OCI-LY7 (cell line): Measurements from ENCODE around the gene ABHD12B. TPM values are rescaled to one million over a fixed set of nuclear protein-coding genes. Genes with fewer than 3 reads are reported as not detected.

Experiments
- BruUV-seq: library from RNA; stranded (reverse); fragments of 400-500 nt; replicated peaks from 2 replicates; lab custom pipeline; 2021; lab: Mats Ljungman, UMichigan
- CTCF ChIA-PET: fragments of 300-600 bp; sonication (Branson Sonifier 250); formaldehyde crosslinking; loops from one replicate; lab custom pipeline; 2022; ENCODE audit warnings: antibody characterized with exemption; ENCODE audit not compliant: unreplicated experiment; lab: Charles Lee
- POLR2A ChIA-PET: fragments of 300-600 bp; sonication (Branson Sonifier 250); formaldehyde crosslinking; loops from one replicate; lab custom pipeline; 2022; ENCODE audit warnings: antibody characterized with exemption; lab: Charles Lee
- DNase-seq: peaks from one replicate; pipeline ENCODE4 v3.0.0-alpha.2; 2015; ENCODE audit warnings: low spot score
- H2AFZ ChIP-seq: fragments of 200-600 bp; sonication (generic), shearing (Covaris generic); 2 replicates; pipeline ENCODE4 v1.6.1; 2014; ENCODE audit warnings: mild to moderate bottlenecking, antibody characterized with exemption, low read length, moderate library complexity
- H3K27ac ChIP-seq: fragments of 200-600 bp; sonication (generic); 2 replicates; pipeline ENCODE4 v1.5.1; 2014; ENCODE audit warnings: mixed run types, low read depth, mild to moderate bottlenecking, moderate library complexity, low read length, inconsistent platforms; ENCODE audit not compliant: poor library complexity, severe bottlenecking
- H3K36me3 ChIP-seq: fragments of 200-600 bp; sonication (generic); 2 replicates; pipeline ENCODE4 v1.6.1; 2014; ENCODE audit warnings: mild to moderate bottlenecking, antibody characterized with exemption, low read length, moderate library complexity, mixed read lengths; ENCODE audit not compliant: insufficient read depth
- H3K4me1 ChIP-seq: fragments of 200-600 bp; sonication (generic); 2 replicates; pipeline ENCODE4 v1.5.1; 2014; ENCODE audit warnings: mild to moderate bottlenecking, low read length; ENCODE audit not compliant: insufficient read depth, poor library complexity, severe bottlenecking
- H3K4me2 ChIP-seq: fragments of 200-600 bp; sonication (generic); 2 replicates; pipeline ENCODE4 v1.6.1; 2014; ENCODE audit warnings: mild to moderate bottlenecking, low read length
- H3K4me3 ChIP-seq: fragments of 200-600 bp; sonication (generic); 2 replicates; pipeline ENCODE4 v1.5.1; 2014; ENCODE audit warnings: mild to moderate bottlenecking, low read depth, low read length; ENCODE audit not compliant: poor library complexity, severe bottlenecking
- H3K79me2 ChIP-seq: fragments of 200-600 bp; sonication (generic); 2 replicates; pipeline ENCODE4 v1.6.1; 2016; ENCODE audit warnings: low read depth, mild to moderate bottlenecking, low read length, moderate library complexity, mixed read lengths; ENCODE audit not compliant: insufficient read depth
- H3K9me2 ChIP-seq: fragments of 200-600 bp; sonication (generic); 2 replicates; pipeline ENCODE4 v1.6.1; 2016; ENCODE audit warnings: mild to moderate bottlenecking, low read length, mixed read lengths; ENCODE audit not compliant: insufficient read depth
- H3K9me3 ChIP-seq: fragments of 200-600 bp; sonication (generic); 2 replicates; pipeline ENCODE4 v1.6.1; 2014; ENCODE audit warnings: mild to moderate bottlenecking, mixed run types, low read length, mixed read lengths
- H4K20me1 ChIP-seq: fragments of 200-600 bp; sonication (generic); 2 replicates; pipeline ENCODE4 v1.6.1; 2014; ENCODE audit warnings: mild to moderate bottlenecking, antibody characterized with exemption, low read length, moderate library complexity, mixed read lengths; ENCODE audit not compliant: insufficient read depth
- CTCF ChIP-seq: fragments of 200-600 bp; sonication (generic); conservative IDR thresholded peaks from 2 replicates; pipeline ENCODE4 v1.5.1; 2014; ENCODE audit warnings: mild to moderate bottlenecking, antibody characterized with exemption, low read length, moderate library complexity, mixed read lengths
- EZH2phosphoT487 ChIP-seq: fragments of 200-600 bp; sonication (generic); IDR thresholded peaks from 2 replicates; pipeline ENCODE4 v1.6.1; 2018; ENCODE audit warnings: low read depth, borderline replicate concordance, mild to moderate bottlenecking, mixed run types, antibody characterized with exemption, low read length, moderate library complexity, mixed read lengths
- intact Hi-C: fragments of 100-400 bp; cut with micrococcal nuclease; formaldehyde crosslinking; loops from one replicate; pipeline ENCODE4 v1.10.0; 2022; ENCODE audit not compliant: unreplicated experiment
- total RNA-seq, 2 experiments: library from RNA; depleted of rRNA in 1 of 2; stranded (reverse); fragments of >200 nt in 1 of 2; shearing (Covaris generic) in 1 of 2; gene quantifications; 2 replicates each; pipeline ENCODE4 v1.2.3, GENCODE V29; 2014 to 2022

Gene ABHD12B
- total RNA-seq, 2 experiments from 2014 or later, result 6.8 to 9.0 TPM

GRCh38 chr14:50936016-50936340, 64.1 kb downstream of the ABHD12B start:
- TF ChIP-seq EZH2phosphoT487 (no peak), CTCF (no peak)
- H3K4me1 ChIP-seq, result no peaks in the 10 kb centered on the region
- H3K9me2 ChIP-seq, result no peaks in the 10 kb centered on the region
- no peak for DNase-seq
- no peak overlapping the region for H3K4me3 ChIP-seq
- H3K27ac ChIP-seq, result no peak overlapping the region
- no peaks in the 10 kb centered on the region for H4K20me1 ChIP-seq
- no peaks in the 10 kb centered on the region for H3K36me3 ChIP-seq
- intact Hi-C loops, result no loop called here
- no peak overlapping the region for H2AFZ ChIP-seq
- no peaks in the 10 kb centered on the region for H3K79me2 ChIP-seq
- H3K9me3 ChIP-seq, result no peaks in the 10 kb centered on the region
- ChIA-PET CTCF (no interaction called here), POLR2A (interaction anchor here (0.5 to 1.5 kb wide), 3 partner anchors 12 to 224 kb away, joined by 3 to 6 read pairs (median 6); no protein-coding TSS in a partner anchor)
- BruUV-seq, result no TSS peak
- no peak overlapping the region for H3K4me2 ChIP-seq

GRCh38 chr14:50936882-50937281, 65.0 kb downstream of the ABHD12B start:
- H3K27ac ChIP-seq, result no peak overlapping the region
- H3K4me2 ChIP-seq, result no peak overlapping the region
- ChIA-PET CTCF (interaction anchor here (0.9 kb wide), 1 partner anchor 15 kb away, joined by 3 read pairs; no protein-coding TSS in a partner anchor), POLR2A (interaction anchor here (1.3 to 1.5 kb wide), 2 partner anchors 11 to 13 kb away, joined by 4 to 6 read pairs; no protein-coding TSS in a partner anchor)
- H3K4me1 ChIP-seq, result no peaks in the 10 kb centered on the region
- BruUV-seq, result no TSS peak
- H2AFZ ChIP-seq, result no peak overlapping the region
- intact Hi-C loops, result no loop called here
- no peaks in the 10 kb centered on the region for H4K20me1 ChIP-seq
- no peaks in the 10 kb centered on the region for H3K79me2 ChIP-seq
- no peak overlapping the region for H3K4me3 ChIP-seq
- no peaks in the 10 kb centered on the region for H3K36me3 ChIP-seq
- H3K9me2 ChIP-seq, result no peaks in the 10 kb centered on the region
- no peak for DNase-seq
- TF ChIP-seq CTCF, result no peak
- TF ChIP-seq EZH2phosphoT487, result no peak
- no peaks in the 10 kb centered on the region for H3K9me3 ChIP-seq

GRCh38 chr14:50937325-50937724, 65.5 kb downstream of the ABHD12B start:
- intact Hi-C loops, result no loop called here
- H3K79me2 ChIP-seq, result no peaks in the 10 kb centered on the region
- DNase-seq, result no peak
- H3K9me2 ChIP-seq, result no peaks in the 10 kb centered on the region
- no peak overlapping the region for H3K4me2 ChIP-seq
- ChIA-PET CTCF (interaction anchor here (0.9 kb wide), 1 partner anchor 16 kb away, joined by 3 read pairs; no protein-coding TSS in a partner anchor), POLR2A (interaction anchor here (1.3 to 1.5 kb wide), 2 partner anchors 11 to 13 kb away, joined by 4 to 6 read pairs; no protein-coding TSS in a partner anchor)
- H3K9me3 ChIP-seq, result no peaks in the 10 kb centered on the region
- no peaks in the 10 kb centered on the region for H3K4me1 ChIP-seq
- no peak overlapping the region for H3K27ac ChIP-seq
- no peaks in the 10 kb centered on the region for H3K36me3 ChIP-seq
- TF ChIP-seq EZH2phosphoT487 (no peak), CTCF (no peak)
- no peak overlapping the region for H2AFZ ChIP-seq
- no peaks in the 10 kb centered on the region for H4K20me1 ChIP-seq
- H3K4me3 ChIP-seq, result no peak overlapping the region
- no TSS peak for BruUV-seq
